Measurements from ENCODE around the gene CNTNAP5. TPM values are rescaled to one million over a fixed set of nuclear protein-coding genes. Genes with fewer than 3 reads are reported as not detected.

The CNTNAP5 gene
- total and polyA plus RNA-seq, 2 donors (not counting 3 experiments of a cell fraction or from before 2014, with no cell fraction given), result not detected

- intact Hi-C loops (cut with micrococcal nuclease) (no loop called here), dilution Hi-C loops (cut with MboI; ENCODE audit: extremely low pct_ligation_motif_present, low sequenced_read_pairs) (no loop called here)
- Histone ChIP-seq H3K4me3 (replicated peaks in 1 of 3; ENCODE audit: insufficient read depth in 1 of 3, low read depth in 1 of 3, low read length in 3 of 3) (no peak overlapping the region), H3K9me1 (replicated peaks; ENCODE audit: control insufficient read depth, extremely low read depth, insufficient read depth, low read length) (no peaks in the 10 kb centered on the region), H3K4me1 (ENCODE audit: control insufficient read depth, extremely low read depth, insufficient read depth, low read length) (no peaks in the 10 kb centered on the region), H4K20me1 (replicated peaks; ENCODE audit: control insufficient read depth, extremely low read depth, insufficient read depth, low read length) (no peaks in the 10 kb centered on the region), H2AFZ (ENCODE audit: low read depth, low read length) (no peak overlapping the region), H3K27ac (ENCODE audit: insufficient read depth, low read depth, low read length) (no peak overlapping the region), H3K79me2 (ENCODE audit: control insufficient read depth, insufficient read depth, low read length) (no peaks in the 10 kb centered on the region), H3K27me3 (ENCODE audit: control insufficient read depth in 2 of 2, insufficient read depth in 2 of 2, low read length in 2 of 2) (no peaks in the 10 kb centered on the region), H3K9me3 (replicated peaks; ENCODE audit: control insufficient read depth, insufficient read depth, low read length) (peaks cover 4% of the 10 kb centered on the region), H3K4me2 (ENCODE audit: insufficient read depth, low read length) (no peak overlapping the region), H3K9ac (replicated peaks; ENCODE audit: extremely low read depth, insufficient read depth, low read length) (no peak overlapping the region), H3K36me3 (ENCODE audit: control insufficient read depth in 2 of 2, extremely low read depth in 1 of 2, insufficient read depth in 2 of 2, low read length in 2 of 2) (no peaks in the 10 kb centered on the region)
- POLR2A ChIA-PET, result no interaction called here
- BruUV-seq (replicated peaks), result no TSS peak
- CTCF ChIA-PET, result no interaction called here
- TF ChIP-seq POLR2AphosphoS5 (IDR thresholded peaks at IDR 0.05; ENCODE audit: insufficient read depth, low read depth, low read length), result no peak
- DNase-seq (ENCODE audit: low read depth, low spot score), result no peak
- no peak for FAIRE-seq
Observed at GRCh38 chr2:124048664-124049063, 23.6 kb downstream of the CNTNAP5 start.

DNA sequence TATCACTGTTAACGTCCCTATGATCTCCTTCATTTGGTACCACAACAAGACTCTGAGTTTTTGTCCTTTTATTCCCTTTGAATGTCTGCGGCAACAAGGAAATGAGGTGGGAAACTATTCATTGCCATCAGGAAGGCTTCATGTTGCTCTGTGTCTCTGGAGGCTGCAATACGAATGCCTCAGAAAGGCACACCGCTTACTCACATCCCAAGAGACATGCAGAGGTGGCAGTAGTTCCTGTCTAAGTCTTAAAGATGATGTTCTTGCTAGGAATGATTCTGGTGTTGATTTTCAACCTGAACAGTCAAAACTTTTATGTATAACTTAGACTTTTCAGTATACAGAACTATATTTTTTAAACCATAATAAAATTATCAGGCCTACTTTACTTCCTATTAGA lies 24.0 kb downstream of the CNTNAP5 start:
- no TSS peak for BruUV-seq (replicated peaks)
- H3K4me1 ChIP-seq (ENCODE audit: control insufficient read depth, extremely low read depth, insufficient read depth, low read length), result no peaks in the 10 kb centered on the region
- H3K27me3 ChIP-seq (ENCODE audit: control insufficient read depth in 2 of 2, insufficient read depth in 2 of 2, low read length in 2 of 2), result no peaks in the 10 kb centered on the region
- no peak for FAIRE-seq
- intact Hi-C loops (cut with micrococcal nuclease) (no loop called here), dilution Hi-C loops (cut with MboI; ENCODE audit: extremely low pct_ligation_motif_present, low sequenced_read_pairs) (no loop called here)
- DNase-seq (ENCODE audit: low read depth, low spot score), result no peak
- H2AFZ ChIP-seq (ENCODE audit: low read depth, low read length), result no peak overlapping the region
- peaks cover 4% of the 10 kb centered on the region for H3K9me3 ChIP-seq (replicated peaks; ENCODE audit: control insufficient read depth, insufficient read depth, low read length)
- H3K36me3 ChIP-seq (ENCODE audit: control insufficient read depth in 2 of 2, extremely low read depth in 1 of 2, insufficient read depth in 2 of 2, low read length in 2 of 2), result no peaks in the 10 kb centered on the region
- CTCF ChIA-PET, result no interaction called here
- H3K27ac ChIP-seq (ENCODE audit: insufficient read depth, low read depth, low read length), result no peak overlapping the region
- TF ChIP-seq, protein P1, sequence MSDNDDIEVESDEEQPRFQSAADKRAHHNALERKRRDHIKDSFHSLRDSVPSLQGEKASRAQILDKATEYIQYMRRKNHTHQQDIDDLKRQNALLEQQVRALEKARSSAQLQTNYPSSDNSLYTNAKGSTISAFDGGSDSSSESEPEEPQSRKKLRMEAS (IDR thresholded peaks at IDR 0.05; ENCODE audit: insufficient read depth, insufficient read length), result no peak
- no peak for TF ChIP-seq MYC (IDR thresholded peaks at IDR 0.05; ENCODE audit: low read depth, low read length)
- no peak for TF ChIP-seq GATA2 (IDR thresholded peaks at IDR 0.05; ENCODE audit: insufficient read depth, insufficient read length, low read depth, low read length)
- no peak for TF ChIP-seq POLR2A (IDR thresholded peaks at IDR 0.05; ENCODE audit: low read depth, low read length)
- no peak for TF ChIP-seq JUN (IDR thresholded peaks at IDR 0.05; ENCODE audit: borderline replicate concordance, insufficient read depth, insufficient read length, low read depth)
- TF ChIP-seq POLR2AphosphoS5 (IDR thresholded peaks at IDR 0.05; ENCODE audit: insufficient read depth, low read depth, low read length), result no peak
- TF ChIP-seq FOS (IDR thresholded peaks at IDR 0.05; ENCODE audit: borderline replicate concordance, insufficient read depth, low read length), result no peak
- no peak for TF ChIP-seq EZH2 (IDR thresholded peaks at IDR 0.05; ENCODE audit: borderline replicate concordance, low read depth, low read length, severe bottlenecking)
- TF ChIP-seq, protein P2, sequence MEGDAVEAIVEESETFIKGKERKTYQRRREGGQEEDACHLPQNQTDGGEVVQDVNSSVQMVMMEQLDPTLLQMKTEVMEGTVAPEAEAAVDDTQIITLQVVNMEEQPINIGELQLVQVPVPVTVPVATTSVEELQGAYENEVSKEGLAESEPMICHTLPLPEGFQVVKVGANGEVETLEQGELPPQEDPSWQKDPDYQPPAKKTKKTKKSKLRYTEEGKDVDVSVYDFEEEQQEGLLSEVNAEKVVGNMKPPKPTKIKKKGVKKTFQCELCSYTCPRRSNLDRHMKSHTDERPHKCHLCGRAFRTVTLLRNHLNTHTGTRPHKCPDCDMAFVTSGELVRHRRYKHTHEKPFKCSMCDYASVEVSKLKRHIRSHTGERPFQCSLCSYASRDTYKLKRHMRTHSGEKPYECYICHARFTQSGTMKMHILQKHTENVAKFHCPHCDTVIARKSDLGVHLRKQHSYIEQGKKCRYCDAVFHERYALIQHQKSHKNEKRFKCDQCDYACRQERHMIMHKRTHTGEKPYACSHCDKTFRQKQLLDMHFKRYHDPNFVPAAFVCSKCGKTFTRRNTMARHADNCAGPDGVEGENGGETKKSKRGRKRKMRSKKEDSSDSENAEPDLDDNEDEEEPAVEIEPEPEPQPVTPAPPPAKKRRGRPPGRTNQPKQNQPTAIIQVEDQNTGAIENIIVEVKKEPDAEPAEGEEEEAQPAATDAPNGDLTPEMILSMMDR (IDR thresholded peaks at IDR 0.05; ENCODE audit: extremely low read depth in 1 of 2, insufficient read depth in 1 of 2, low read depth in 1 of 2, low read length in 2 of 2), result no peak
- no peaks in the 10 kb centered on the region for H3K9me1 ChIP-seq (replicated peaks; ENCODE audit: control insufficient read depth, extremely low read depth, insufficient read depth, low read length)
- no peak overlapping the region for H3K9ac ChIP-seq (replicated peaks; ENCODE audit: extremely low read depth, insufficient read depth, low read length)
- POLR2A ChIA-PET, result no interaction called here
- H3K4me3 ChIP-seq (replicated peaks in 1 of 3; ENCODE audit: insufficient read depth in 1 of 3, low read depth in 1 of 3, low read length in 3 of 3), result no peak overlapping the region
- no peaks in the 10 kb centered on the region for H4K20me1 ChIP-seq (replicated peaks; ENCODE audit: control insufficient read depth, extremely low read depth, insufficient read depth, low read length)
- no peak overlapping the region for H3K4me2 ChIP-seq (ENCODE audit: insufficient read depth, low read length)
- no peaks in the 10 kb centered on the region for H3K79me2 ChIP-seq (ENCODE audit: control insufficient read depth, insufficient read depth, low read length)

All from endothelial cell of umbilical vein (primary cell).